Stromal cell of bone marrow (primary cell): Measurements from ENCODE around the gene PROM1.

Source experiments
- DNase-seq: peaks from one replicate; pipeline ENCODE4 v3.0.0-alpha.2; 2012; ENCODE audit warnings: low read depth

Gene PROM1

GRCh38 chr4:16110199-16110598, 26.4 kb upstream of the PROM1 start:
- no peak for DNase-seq

DNA sequence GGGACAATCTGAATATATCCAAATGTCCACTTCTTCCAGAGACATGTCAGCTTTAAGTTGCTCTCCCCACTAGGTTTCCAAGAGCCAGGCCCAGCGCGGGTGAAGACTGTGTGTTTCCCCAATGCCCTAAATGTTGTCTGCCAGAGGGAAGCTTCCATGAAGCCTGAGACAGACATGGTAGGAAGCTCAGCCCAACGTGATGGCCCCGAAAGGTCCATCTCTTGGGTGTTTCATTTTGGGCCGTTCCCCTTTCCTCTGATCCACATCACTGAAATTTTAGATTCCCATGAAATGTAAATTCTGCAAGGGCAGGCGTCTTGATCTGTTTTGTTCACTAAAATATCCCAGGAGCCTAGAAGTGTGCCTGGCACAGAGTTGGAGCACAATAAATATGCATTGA, 25.4 kb upstream of the PROM1 start:
- no peak for DNase-seq

DNA sequence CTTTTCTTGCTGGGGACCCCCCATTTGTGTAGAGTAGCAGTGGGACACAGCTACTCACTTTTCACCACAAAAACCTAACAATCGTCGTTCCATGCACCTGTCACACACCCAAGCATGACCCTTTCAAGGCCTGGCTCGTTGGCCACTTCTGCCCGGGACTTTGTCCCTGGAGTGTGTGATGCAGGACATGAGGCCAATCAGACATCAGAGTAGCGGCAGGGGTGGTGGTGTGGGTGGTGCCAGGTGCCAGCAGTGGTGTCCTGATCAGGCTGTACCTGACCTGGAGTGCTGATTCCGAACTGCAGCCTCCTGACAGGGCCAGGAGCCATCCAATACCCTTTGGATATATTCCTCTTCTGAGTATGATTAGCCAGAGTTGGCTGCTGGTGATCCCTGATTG, 23.1 kb upstream of the PROM1 start:
- no peak for DNase-seq

DNA sequence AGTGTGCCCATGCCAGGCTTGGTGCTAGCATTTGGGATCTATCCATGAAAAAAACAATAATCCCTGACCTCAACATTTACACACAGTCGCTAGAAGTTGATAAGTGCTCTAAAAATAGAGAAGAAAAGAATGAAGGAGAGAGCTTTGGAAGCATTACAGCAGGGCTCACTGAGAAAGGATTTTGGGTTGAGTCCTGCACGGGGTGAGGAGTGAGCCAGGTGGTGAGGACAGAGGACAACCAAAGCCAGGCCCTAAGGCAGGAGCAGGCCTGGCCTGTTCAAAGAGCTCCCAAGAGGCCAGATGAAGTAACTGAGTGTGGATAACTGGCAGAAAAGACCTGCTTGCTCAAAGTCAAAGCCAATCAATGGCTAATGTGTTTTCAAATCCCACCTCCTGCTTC, 20.7 kb upstream of the PROM1 start:
- DNase-seq = no peak

GRCh38 chr4:16102356-16102755, 18.5 kb upstream of the PROM1 start:
- no peak for DNase-seq

- no peak for DNase-seq
Observed at GRCh38 chr4:16100833-16101232, 17.0 kb upstream of the PROM1 start.

- no peak for DNase-seq
Observed at GRCh38 chr4:16092682-16093319, 9.0 kb upstream of the PROM1 start.

DNA sequence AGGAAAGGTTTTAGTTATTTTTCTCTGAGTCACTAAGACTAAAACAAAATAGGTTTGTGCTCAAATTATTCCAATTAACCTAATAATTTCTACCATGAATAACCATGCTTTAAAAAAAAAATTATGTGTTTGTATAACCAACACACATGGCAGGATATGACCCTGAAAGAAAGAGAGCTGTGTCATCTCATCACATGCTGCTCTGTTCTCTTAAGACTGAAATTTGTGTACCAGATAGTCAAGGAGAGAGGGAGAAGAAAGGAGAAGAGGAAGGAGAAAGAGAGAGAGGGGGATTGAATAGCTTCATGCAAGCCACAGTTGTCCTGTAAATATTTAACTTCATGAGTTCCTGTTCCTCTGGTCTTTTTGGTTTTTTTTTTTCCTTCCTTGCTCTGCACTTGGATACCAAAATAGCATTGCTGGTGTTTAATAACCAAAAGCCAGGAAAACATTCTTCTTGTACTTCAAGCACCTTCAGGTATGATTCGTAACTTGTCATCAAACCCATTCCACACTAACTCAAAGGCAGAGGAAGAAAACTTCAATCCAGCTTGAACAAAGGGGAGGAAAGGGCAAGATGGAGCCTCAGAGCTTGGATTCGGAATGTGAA, 6.4 kb upstream of the PROM1 start:
- DNase-seq = no peak

GRCh38 chr4:16089156-16089555, 5.3 kb upstream of the PROM1 start:
- no peak for DNase-seq

DNA sequence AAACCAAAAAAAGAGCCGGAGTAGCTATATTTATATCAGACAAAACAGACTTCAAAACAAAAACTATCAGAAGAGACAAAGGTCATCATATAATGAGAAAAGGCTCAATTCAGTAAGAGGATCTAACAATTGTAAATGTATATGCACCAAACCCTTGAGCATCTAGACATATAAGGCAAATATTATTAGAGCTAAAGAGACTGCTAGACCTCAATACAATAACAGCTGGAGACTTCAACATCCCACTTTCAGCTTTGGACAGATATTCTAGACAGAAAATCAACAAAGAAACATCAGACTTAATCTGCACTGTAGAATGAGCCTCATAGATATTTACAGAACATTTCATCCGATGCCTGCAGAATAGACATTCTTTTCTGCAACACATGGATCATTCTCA, 4.8 kb upstream of the PROM1 start:
- no peak for DNase-seq

DNA sequence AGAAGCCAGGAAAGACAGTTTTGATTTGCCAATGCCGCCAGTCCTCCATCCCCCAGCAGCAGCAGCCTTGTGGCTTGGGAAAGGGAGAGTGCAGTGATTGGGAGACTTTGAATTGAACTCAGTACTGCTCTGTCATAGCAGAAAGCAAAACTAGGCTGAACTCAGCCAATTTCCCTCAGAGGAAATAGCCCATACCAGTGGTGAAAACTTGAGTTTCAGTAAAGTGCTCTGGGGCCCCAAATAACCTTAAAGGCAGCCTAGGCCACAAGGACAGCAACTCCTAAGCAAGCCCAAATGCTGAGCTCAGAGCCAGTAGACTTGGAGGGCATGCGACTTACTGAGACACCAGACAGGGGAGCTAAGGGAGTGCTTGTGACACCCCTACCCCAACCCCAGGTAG, 2.0 kb upstream of the PROM1 start:
- DNase-seq = no peak

DNA sequence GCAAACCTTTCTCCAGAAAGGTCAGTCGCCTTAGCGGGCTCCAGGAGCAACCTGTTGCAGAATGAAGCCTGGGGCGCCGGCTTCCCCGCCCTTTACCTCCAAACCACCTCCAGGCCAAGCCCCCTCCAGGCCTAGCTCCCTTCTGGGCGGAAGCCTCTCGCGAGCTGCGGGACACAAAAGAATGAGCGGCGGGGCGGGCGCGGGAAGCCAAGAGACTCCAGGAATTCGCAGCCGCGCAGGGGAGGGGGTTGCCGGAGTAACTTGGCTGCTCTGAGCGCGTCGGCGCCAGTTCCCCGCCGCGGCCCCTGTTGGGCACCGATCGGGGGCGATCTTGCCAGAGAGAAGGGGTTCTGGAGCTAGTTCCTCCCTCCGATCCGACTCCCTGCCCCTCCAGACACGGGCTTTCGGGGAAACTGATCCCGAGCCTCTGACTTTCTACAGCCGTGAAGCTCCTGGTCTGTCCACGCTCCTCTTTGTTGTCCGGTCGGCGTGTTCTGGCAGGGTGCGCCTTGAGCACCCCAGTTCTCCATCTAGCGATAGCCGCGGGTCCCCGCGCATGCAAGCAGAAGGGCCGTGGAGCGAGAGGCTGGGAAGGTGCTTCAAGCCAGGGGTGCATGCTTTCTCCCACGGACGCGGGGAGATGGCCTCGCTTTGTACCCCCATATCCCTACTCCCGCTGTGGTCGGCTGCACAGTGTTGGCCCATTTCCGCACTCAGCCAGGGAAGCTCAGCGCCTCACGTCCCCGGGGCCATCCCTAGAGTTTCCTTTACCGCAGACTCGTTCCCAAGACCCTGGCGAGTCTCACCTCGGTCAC, 1.2 kb downstream of the PROM1 start:
- no peak for DNase-seq

DNA sequence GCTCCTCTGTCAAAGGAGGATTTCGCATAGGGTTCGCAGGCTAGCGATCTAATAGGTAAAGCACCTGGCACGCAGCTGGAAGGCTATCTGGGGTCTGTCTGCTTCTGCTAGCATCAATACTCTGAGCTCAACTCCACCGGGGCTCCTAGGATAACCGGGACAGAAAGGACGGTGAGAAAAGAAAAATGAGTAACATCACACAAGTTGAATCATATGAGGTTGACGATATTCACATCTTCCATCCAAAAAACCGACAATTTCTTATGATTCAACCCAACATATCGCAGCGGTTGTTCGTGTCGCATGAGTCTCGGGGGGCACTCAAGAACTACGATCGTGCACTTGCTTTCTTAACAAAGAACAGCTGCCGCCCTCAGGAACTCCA, 1.8 kb downstream of the PROM1 start:
- DNase-seq = no peak

GRCh38 chr4:16079046-16079445, 4.8 kb downstream of the PROM1 start:
- DNase-seq = no peak

DNA sequence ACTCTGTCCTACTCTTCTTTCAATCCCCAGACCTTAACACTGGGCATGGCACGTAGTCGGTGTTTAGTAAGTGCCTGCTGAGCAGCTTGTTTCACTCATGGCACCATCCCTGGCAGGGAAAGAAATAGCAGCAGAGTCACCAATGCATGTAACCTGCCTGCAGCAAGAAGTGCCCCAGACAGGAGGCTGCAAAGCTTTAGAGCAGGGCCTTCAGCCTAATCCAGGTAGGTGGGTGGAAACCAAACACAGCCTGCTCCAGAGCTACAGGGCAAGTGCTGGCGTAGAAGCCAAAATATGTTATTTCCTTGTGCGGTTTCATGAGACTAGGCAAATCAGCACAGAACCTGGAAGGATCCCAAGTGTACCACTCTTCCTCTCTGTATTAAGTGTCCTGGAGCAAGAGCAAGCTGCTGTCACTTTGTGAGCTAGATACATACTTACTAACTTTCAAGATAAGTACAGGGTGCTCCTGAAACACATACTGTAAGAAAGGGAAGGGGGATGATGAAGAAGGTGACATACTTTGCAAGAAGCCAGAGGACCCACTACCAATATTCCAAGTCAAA, 5.5 kb downstream of the PROM1 start:
- no peak for DNase-seq

DNA sequence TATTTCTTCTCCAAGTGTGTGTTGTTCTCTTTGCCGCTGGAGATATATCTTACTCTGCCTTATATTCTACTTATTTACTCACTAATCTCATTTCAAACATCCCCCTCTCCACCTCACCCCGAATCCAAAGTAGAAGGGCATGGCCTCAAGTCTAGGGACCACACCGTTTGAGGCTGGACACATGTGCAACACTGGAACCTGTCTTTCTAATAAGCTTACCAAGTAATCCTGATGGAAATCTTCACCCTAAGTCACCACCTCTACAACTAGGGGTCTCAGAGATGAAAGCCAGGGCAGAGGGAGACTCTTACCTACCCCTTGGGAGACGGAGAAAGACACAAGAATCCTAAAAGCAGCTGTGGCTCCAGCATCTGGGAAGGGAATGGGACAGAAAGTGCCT, 6.0 kb downstream of the PROM1 start:
- no peak for DNase-seq

DNA sequence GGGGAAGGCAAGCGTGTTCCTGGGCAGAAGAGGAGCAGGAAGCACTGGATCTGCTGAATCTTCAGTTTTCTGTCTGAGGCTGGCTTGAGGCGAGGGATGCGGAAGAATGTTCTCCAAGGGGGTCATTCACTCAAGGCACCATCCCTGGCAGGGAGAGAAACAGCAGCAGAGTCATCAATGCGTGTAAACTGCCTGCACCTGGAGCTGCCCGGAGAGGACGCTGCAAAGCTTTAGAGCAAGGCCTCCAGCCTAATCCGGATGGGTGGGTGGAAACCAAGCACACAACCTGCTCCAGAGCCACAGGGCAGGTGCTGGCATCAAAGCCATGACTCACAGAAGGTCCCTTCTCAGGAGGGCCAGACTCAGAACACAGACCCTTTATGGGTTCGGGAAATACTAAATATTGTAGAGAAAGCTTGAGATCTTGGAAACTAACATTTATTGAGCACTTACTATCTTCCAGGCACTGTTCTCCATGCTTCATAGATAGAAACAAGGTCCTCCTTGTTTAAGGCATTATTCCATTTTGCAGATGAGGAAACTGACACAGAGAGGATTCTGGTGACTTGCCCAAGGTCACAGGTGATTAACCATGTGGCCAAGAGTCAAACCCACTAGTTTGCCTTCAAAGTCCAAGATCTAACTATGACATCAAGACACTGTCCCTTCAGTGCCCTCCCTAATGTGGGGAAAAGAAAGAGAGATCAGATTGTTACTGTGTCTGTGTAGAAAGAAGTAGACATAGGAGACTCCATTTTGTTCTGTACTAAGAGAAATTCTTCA, 7.7 kb downstream of the PROM1 start:
- DNase-seq = no peak

DNA sequence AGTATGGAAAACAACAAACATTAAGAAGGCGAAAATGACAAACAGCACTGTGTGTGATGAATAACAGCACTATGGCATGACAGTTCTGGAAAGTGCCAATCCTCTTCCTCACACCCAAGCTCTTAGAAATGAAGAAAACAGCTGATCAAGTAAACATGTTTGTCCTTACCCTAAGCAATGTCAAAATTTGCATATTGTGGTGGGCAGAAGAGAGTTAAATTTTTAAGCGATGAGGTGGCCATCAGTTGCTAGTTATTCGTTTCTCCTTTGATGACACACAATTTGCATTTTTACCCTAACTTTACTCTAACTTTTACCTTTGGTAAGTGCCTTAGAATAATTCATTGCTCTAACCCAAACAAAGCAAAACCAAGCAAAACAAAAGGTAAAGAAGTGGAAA, 8.8 kb downstream of the PROM1 start:
- DNase-seq = no peak

DNA sequence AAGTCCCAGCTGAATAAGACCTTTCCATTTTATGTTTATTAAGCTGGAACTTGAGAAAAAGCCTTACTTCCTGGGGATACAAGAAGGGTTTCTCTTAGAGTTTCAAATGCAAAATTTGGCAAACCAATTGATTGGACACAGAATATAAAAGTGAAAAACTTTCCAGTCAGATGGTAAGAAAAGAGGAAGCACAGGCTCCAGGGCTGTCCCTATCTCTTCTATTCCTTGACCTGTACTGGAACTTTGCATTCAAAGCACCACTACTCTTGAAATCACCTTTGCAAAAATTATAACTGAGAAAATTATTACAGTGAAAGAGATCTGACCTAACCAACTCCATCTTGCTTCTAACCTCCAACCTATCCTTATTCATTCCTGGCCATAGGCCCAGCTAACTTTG, 11.7 kb downstream of the PROM1 start:
- DNase-seq = no peak

GRCh38 chr4:16070203-16070602, 13.6 kb downstream of the PROM1 start:
- no peak for DNase-seq

DNA sequence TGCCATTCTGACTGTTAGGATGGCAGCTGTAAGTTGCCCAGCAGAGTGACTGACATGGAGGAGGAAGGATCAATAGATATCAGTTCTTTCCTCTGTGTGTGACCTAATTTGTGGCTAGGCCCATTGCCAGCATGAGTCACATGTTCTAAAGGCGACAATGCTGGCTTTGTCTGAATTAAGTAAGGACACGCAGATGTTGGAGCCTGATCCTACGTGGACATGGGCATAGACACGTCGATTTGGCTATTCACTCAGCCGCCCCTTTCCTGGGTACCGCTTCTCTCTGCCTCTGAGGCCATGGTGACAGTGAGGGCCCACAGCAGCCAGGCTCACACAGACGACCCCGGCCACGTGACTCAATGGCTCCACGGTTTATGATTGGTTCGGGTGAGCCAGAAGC, 16.3 kb downstream of the PROM1 start:
- no peak for DNase-seq

DNA sequence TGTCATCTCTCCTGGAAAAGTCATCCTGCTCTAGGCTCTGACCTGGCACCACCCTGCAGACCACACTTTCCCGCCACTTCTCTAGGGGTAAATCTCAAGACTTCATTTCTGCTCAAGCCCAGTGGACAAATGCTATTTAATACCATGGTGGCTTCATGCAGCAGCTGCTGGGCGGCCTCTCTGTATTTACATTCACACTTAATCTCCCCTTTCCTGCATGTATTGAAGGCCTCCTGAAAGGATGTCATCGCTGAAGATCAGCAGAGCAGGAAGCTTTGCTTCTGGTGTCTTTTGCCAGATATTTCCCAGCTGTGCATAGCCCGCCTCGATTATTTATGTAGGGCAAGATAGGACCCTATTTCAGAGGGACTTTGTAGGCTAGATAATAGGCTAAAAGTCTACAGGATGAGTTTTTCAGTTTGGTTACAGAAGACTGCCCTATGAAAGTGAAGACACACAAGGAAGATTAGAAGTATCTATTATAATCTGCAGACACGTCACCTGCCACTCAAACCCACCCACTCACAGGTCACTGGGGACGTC, 17.2 kb downstream of the PROM1 start:
- no peak for DNase-seq
